ENCODE measurements around the gene PLPP3. TPM values are rescaled to one million over a fixed set of nuclear protein-coding genes. Genes with fewer than 3 reads are reported as not detected.

PLPP3 gene
- total and polyA plus RNA-seq, 9 of the 15 experiments (the other 6 are each of a cell fraction or from before 2014, with no cell fraction given), result 0.07 to 0.54 (median 0.20) TPM

DNA sequence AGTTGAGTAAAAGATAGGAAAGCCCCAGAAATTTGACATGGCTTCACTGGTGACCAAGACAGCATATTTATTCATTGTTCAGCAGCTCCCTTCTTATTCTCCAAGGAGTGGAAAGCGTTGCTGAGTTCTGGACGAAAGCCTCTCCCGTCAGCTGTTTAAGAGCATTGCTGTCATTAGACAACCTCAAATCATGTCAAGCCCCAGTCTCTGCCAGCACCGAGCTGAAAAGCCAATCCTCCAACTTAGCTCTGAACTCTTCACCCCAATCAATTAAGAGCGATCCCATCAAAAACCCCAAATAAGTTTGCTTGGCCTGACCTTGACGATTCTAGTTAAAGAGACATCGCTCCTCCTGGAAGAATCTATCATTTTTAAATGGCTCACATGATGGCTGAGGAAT lies 110.8 kb downstream of the PLPP3 start:
- Histone ChIP-seq H3K9ac (ENCODE audit: insufficient read depth in 1 of 2, low read depth in 2 of 2, low read length in 2 of 2) (no peak overlapping the region), H3K4me2 (ENCODE audit: insufficient read depth, low read length) (no peak overlapping the region), H3K36me3 (ENCODE audit: control insufficient read depth, insufficient read depth, low read length) (no peaks in the 10 kb centered on the region), H3K27ac (ENCODE audit: extremely low read depth, low read depth, low read length) (no peak overlapping the region), H3K79me2 (ENCODE audit: control insufficient read depth, insufficient read depth, low read length) (no peaks in the 10 kb centered on the region), H3K9me3 (replicated peaks; ENCODE audit: control insufficient read depth, insufficient read depth, low read depth, low read length) (no peaks in the 10 kb centered on the region), H3K4me3 (no peak overlapping the region), H3K9me1 (ENCODE audit: control insufficient read depth, insufficient read depth, low read length) (no peaks in the 10 kb centered on the region), H3K27me3 (ENCODE audit: control insufficient read depth in 2 of 2, insufficient read depth in 2 of 2, low read length in 2 of 2) (peaks cover 7 to 10% of the 10 kb centered on the region in 2 experiments; a peak in 3 of 5 replicates), H3K4me1 (replicated peaks in 1 of 2; ENCODE audit: control insufficient read depth in 2 of 2, insufficient read depth in 2 of 2, low read length in 2 of 2) (no peaks in the 10 kb centered on the region), H4K20me1 (replicated peaks; ENCODE audit: control insufficient read depth, insufficient read depth, low read length) (no peaks in the 10 kb centered on the region), H2AFZ (ENCODE audit: low read depth, low read length) (no peak overlapping the region)
- DNase-seq (ENCODE audit: extremely low read depth in 1 of 4, low spot score in 3 of 4) (no peak), FAIRE-seq (no peak), ATAC-seq (no peak)
- 3% methylated on average over 7 of the region's 7 CpGs for WGBS (ENCODE audit: insufficient coverage, low coverage, missing lambda C conversion rate)
- intact Hi-C loops (cut with micrococcal nuclease) (no loop called here), in situ Hi-C loops (cut with MboI) (no loop called here)
- CTCF ChIA-PET (ENCODE audit: low intra/inter-chr PET ratio), result no interaction called here
- no TSS peak for BruUV-seq (replicated peaks)
- TF ChIP-seq, protein P1, sequence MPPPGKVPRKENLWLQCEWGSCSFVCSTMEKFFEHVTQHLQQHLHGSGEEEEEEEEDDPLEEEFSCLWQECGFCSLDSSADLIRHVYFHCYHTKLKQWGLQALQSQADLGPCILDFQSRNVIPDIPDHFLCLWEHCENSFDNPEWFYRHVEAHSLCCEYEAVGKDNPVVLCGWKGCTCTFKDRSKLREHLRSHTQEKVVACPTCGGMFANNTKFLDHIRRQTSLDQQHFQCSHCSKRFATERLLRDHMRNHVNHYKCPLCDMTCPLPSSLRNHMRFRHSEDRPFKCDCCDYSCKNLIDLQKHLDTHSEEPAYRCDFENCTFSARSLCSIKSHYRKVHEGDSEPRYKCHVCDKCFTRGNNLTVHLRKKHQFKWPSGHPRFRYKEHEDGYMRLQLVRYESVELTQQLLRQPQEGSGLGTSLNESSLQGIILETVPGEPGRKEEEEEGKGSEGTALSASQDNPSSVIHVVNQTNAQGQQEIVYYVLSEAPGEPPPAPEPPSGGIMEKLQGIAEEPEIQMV (tag; conservative IDR thresholded peaks at IDR 0.05; ENCODE audit: low read depth), result no peak
- no peak for TF ChIP-seq NCOA6 (IDR thresholded peaks at IDR 0.05)
- POLR2A ChIA-PET, result no interaction called here

GRCh38 chr1:56466538-56466937 lies 112.8 kb downstream of the PLPP3 start:
- no peak for FAIRE-seq
- POLR2A ChIA-PET, result no interaction called here
- no peak overlapping the region for H3K9ac ChIP-seq (ENCODE audit: insufficient read depth in 1 of 2, low read depth in 2 of 2, low read length in 2 of 2)
- CTCF ChIA-PET (ENCODE audit: low intra/inter-chr PET ratio), result no interaction called here
- H3K79me2 ChIP-seq (ENCODE audit: control insufficient read depth, insufficient read depth, low read length), result no peaks in the 10 kb centered on the region
- no peaks in the 10 kb centered on the region for H3K9me3 ChIP-seq (replicated peaks; ENCODE audit: control insufficient read depth, insufficient read depth, low read depth, low read length)
- BruUV-seq (replicated peaks), result no TSS peak
- H3K27me3 ChIP-seq (ENCODE audit: control insufficient read depth in 2 of 2, insufficient read depth in 2 of 2, low read length in 2 of 2), result peaks cover 0 to 8% of the 10 kb centered on the region in 2 experiments; a peak in 2 of 5 replicates
- intact Hi-C loops (cut with micrococcal nuclease) (no loop called here), in situ Hi-C loops (cut with MboI) (no loop called here)
- 0% methylated on average over 1 of the region's 1 CpG for WGBS (ENCODE audit: insufficient coverage, low coverage, missing lambda C conversion rate)
- no peaks in the 10 kb centered on the region for H4K20me1 ChIP-seq (replicated peaks; ENCODE audit: control insufficient read depth, insufficient read depth, low read length)
- DNase-seq (ENCODE audit: extremely low read depth in 1 of 4, low spot score in 3 of 4), result no peak
- no peaks in the 10 kb centered on the region for H3K36me3 ChIP-seq (ENCODE audit: control insufficient read depth, insufficient read depth, low read length)
- no peak for ATAC-seq
- no peak overlapping the region for H3K27ac ChIP-seq (ENCODE audit: extremely low read depth, low read depth, low read length)
- H3K4me1 ChIP-seq (replicated peaks in 1 of 2; ENCODE audit: control insufficient read depth in 2 of 2, insufficient read depth in 2 of 2, low read length in 2 of 2), result no peaks in the 10 kb centered on the region
- no peak overlapping the region for H3K4me3 ChIP-seq
- H3K9me1 ChIP-seq (ENCODE audit: control insufficient read depth, insufficient read depth, low read length), result no peaks in the 10 kb centered on the region
- no peak overlapping the region for H3K4me2 ChIP-seq (ENCODE audit: insufficient read depth, low read length)
- no peak overlapping the region for H2AFZ ChIP-seq (ENCODE audit: low read depth, low read length)
- no peak for TF ChIP-seq POLR2B (IDR thresholded peaks at IDR 0.05; ENCODE audit: low read depth, partially characterized antibody)
- TF ChIP-seq GABPB1 (CRISPR knock-in tag; IDR thresholded peaks at IDR 0.05), result no peak
- no peak for TF ChIP-seq TOE1 (IDR thresholded peaks at IDR 0.05; ENCODE audit: borderline replicate concordance)
- no peak for TF ChIP-seq TOE1 (CRISPR knock-in tag; IDR thresholded peaks at IDR 0.05; ENCODE audit: borderline replicate concordance, low read depth)
- no peak for TF ChIP-seq HDAC8 (tag; IDR thresholded peaks at IDR 0.05)
- TF ChIP-seq ELK1 (CRISPR knock-in tag; IDR thresholded peaks at IDR 0.05), result no peak
- TF ChIP-seq, protein P2, sequence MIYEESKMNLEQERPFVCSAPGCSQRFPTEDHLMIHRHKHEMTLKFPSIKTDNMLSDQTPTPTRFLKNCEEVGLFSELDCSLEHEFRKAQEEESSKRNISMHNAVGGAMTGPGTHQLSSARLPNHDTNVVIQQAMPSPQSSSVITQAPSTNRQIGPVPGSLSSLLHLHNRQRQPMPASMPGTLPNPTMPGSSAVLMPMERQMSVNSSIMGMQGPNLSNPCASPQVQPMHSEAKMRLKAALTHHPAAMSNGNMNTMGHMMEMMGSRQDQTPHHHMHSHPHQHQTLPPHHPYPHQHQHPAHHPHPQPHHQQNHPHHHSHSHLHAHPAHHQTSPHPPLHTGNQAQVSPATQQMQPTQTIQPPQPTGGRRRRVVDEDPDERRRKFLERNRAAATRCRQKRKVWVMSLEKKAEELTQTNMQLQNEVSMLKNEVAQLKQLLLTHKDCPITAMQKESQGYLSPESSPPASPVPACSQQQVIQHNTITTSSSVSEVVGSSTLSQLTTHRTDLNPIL (CRISPR knock-in tag; IDR thresholded peaks at IDR 0.05), result no peak
- TF ChIP-seq, protein P3, sequence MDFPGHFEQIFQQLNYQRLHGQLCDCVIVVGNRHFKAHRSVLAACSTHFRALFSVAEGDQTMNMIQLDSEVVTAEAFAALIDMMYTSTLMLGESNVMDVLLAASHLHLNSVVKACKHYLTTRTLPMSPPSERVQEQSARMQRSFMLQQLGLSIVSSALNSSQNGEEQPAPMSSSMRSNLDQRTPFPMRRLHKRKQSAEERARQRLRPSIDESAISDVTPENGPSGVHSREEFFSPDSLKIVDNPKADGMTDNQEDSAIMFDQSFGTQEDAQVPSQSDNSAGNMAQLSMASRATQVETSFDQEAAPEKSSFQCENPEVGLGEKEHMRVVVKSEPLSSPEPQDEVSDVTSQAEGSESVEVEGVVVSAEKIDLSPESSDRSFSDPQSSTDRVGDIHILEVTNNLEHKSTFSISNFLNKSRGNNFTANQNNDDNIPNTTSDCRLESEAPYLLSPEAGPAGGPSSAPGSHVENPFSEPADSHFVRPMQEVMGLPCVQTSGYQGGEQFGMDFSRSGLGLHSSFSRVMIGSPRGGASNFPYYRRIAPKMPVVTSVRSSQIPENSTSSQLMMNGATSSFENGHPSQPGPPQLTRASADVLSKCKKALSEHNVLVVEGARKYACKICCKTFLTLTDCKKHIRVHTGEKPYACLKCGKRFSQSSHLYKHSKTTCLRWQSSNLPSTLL (IDR thresholded peaks at IDR 0.05), result no peak
- no peak for TF ChIP-seq SMAD2 (IDR thresholded peaks at IDR 0.05; ENCODE audit: low read depth, low read length)
